ENCODE measurements around the gene TMEM131L. TPM values are rescaled to one million over a fixed set of nuclear protein-coding genes. Genes with fewer than 3 reads are reported as not detected.
"Not testable (repeated sequence)": the region's sequence is repeated elsewhere in the genome, so short reads cannot be mapped to it uniquely, and the experiment has no call there.

Gene TMEM131L
- total RNA-seq, 1 donor from 2014 or later, result 6.4 TPM

- Mint-ChIP-seq H3K4me3 (ENCODE audit: unreplicated experiment) (no peak overlapping the region), H3K9me3 (ENCODE audit: unreplicated experiment) (no peaks in the 10 kb centered on the region), H3K36me3 (ENCODE audit: unreplicated experiment) (no peaks in the 10 kb centered on the region), H3K27ac (ENCODE audit: unreplicated experiment) (no peak overlapping the region), H3K27me3 (ENCODE audit: unreplicated experiment) (no peaks in the 10 kb centered on the region), H3K4me1 (ENCODE audit: unreplicated experiment) (no peaks in the 10 kb centered on the region)
- no peak for TF ChIP-seq CTCF (IDR thresholded peaks at IDR 0.05)
- peak; percentile 10 for DNase-seq (ENCODE audit: extremely low spot score, unreplicated experiment)
Measured at GRCh38 chr4:153458969-153459368, 7.2 kb upstream of the TMEM131L start.

GRCh38 chr4:153461549-153461948, 4.6 kb upstream of the TMEM131L start:
- DNase-seq (ENCODE audit: extremely low spot score, unreplicated experiment); H3K36me3 Mint-ChIP-seq (ENCODE audit: unreplicated experiment); H3K27ac Mint-ChIP-seq (ENCODE audit: unreplicated experiment); H3K4me3 Mint-ChIP-seq (ENCODE audit: unreplicated experiment); H3K27me3 Mint-ChIP-seq (ENCODE audit: unreplicated experiment); H3K4me1 Mint-ChIP-seq (ENCODE audit: unreplicated experiment); H3K9me3 Mint-ChIP-seq (ENCODE audit: unreplicated experiment): not testable (repeated sequence)

- DNase-seq (ENCODE audit: extremely low spot score, unreplicated experiment), result no peak
- TF ChIP-seq CTCF (IDR thresholded peaks at IDR 0.05), result no peak
- no peaks in the 10 kb centered on the region for H3K36me3 Mint-ChIP-seq (ENCODE audit: unreplicated experiment)
- no peaks in the 10 kb centered on the region for H3K27me3 Mint-ChIP-seq (ENCODE audit: unreplicated experiment)
- no peak overlapping the region for H3K4me3 Mint-ChIP-seq (ENCODE audit: unreplicated experiment)
- no peaks in the 10 kb centered on the region for H3K9me3 Mint-ChIP-seq (ENCODE audit: unreplicated experiment)
- peaks cover 29% of the 10 kb centered on the region for H3K4me1 Mint-ChIP-seq (ENCODE audit: unreplicated experiment)
- no peak overlapping the region for H3K27ac Mint-ChIP-seq (ENCODE audit: unreplicated experiment)
Measured at GRCh38 chr4:153464068-153464467, 2.1 kb upstream of the TMEM131L start.

- no peak overlapping the region for H3K27ac Mint-ChIP-seq (ENCODE audit: unreplicated experiment)
- no peak for DNase-seq (ENCODE audit: extremely low spot score, unreplicated experiment)
Measured at GRCh38 chr4:153465140-153465539, 1.0 kb upstream of the TMEM131L start.

GRCh38 chr4:153465615-153466080, 512 bp upstream of the TMEM131L start:
- H3K27ac Mint-ChIP-seq (ENCODE audit: unreplicated experiment), result peak overlapping the region; percentile 31
- no peaks in the 10 kb centered on the region for H3K36me3 Mint-ChIP-seq (ENCODE audit: unreplicated experiment)
- no peaks in the 10 kb centered on the region for H3K27me3 Mint-ChIP-seq (ENCODE audit: unreplicated experiment)
- H3K9me3 Mint-ChIP-seq (ENCODE audit: unreplicated experiment), result no peaks in the 10 kb centered on the region
- peaks cover 34% of the 10 kb centered on the region for H3K4me1 Mint-ChIP-seq (ENCODE audit: unreplicated experiment)
- peak; percentile 50 for TF ChIP-seq CTCF (IDR thresholded peaks at IDR 0.05)
- no peak for DNase-seq (ENCODE audit: extremely low spot score, unreplicated experiment)
- H3K4me3 Mint-ChIP-seq (ENCODE audit: unreplicated experiment), result peak overlapping the region; percentile 79

More at GRCh38 chr4:153465140-153465539, 1.0 kb upstream of the TMEM131L start:
- Mint-ChIP-seq H3K36me3 (ENCODE audit: unreplicated experiment) (no peaks in the 10 kb centered on the region), H3K4me3 (ENCODE audit: unreplicated experiment) (peak overlapping the region; percentile 79), H3K4me1 (ENCODE audit: unreplicated experiment) (peaks cover 34% of the 10 kb centered on the region), H3K9me3 (ENCODE audit: unreplicated experiment) (no peaks in the 10 kb centered on the region), H3K27me3 (ENCODE audit: unreplicated experiment) (no peaks in the 10 kb centered on the region)
- TF ChIP-seq CTCF (IDR thresholded peaks at IDR 0.05), result no peak
